Measurements from ENCODE around the gene AUTS2. TPM values are rescaled to one million over a fixed set of nuclear protein-coding genes. Genes with fewer than 3 reads are reported as not detected.

The AUTS2 gene
- total and polyA plus RNA-seq, 2 of the 8 experiments (the other 6 are each of a cell fraction or from before 2014, with no cell fraction given): 25.9 to 101 TPM

GRCh38 chr7:70426249-70426880, 828.1 kb downstream of the AUTS2 start:
- H3K18ac ChIP-seq (ENCODE audit: extremely low read depth, low read length): no peak overlapping the region
- CTCF ChIA-PET (ENCODE audit: partially characterized antibody): interaction anchor here (0.6 kb wide), 2 partner anchors 12 to 264 kb away, joined by 3 read pairs; no protein-coding TSS in a partner anchor
- POLR2A ChIA-PET (ENCODE audit: partially characterized antibody): interaction anchor here (1.7 kb wide), 1 partner anchor 9 kb away, joined by 4 read pairs; no protein-coding TSS in a partner anchor
- TF ChIP-seq JUN (IDR thresholded peaks at IDR 0.05; ENCODE audit: low read depth, low read length): no peak
- no peak for TF ChIP-seq SAP30 (IDR thresholded peaks at IDR 0.05; ENCODE audit: insufficient read depth, insufficient replicate concordance, low read length)
- no peak for TF ChIP-seq PHF8 (conservative IDR thresholded peaks at IDR 0.05; ENCODE audit: low read depth, low read length)
- no peak for TF ChIP-seq FOSL1 (IDR thresholded peaks at IDR 0.05; ENCODE audit: insufficient read depth, low read depth, low read length)
- TF ChIP-seq NANOG (IDR thresholded peaks at IDR 0.05; ENCODE audit: insufficient read depth, low read depth, low read length, poor library complexity, severe bottlenecking): no peak
- TF ChIP-seq HDAC2 (IDR thresholded peaks at IDR 0.05; ENCODE audit: borderline replicate concordance in 1 of 2, low read depth in 2 of 2, low read length in 2 of 2): no peak
- TF ChIP-seq SP1 (IDR thresholded peaks at IDR 0.05; ENCODE audit: low read depth, low read length): no peak
- no peak for TF ChIP-seq GABPA (IDR thresholded peaks at IDR 0.05; ENCODE audit: borderline replicate concordance, insufficient read depth, low read length)
- no peak for TF ChIP-seq CTCF (IDR thresholded peaks at IDR 0.05; ENCODE audit: control extremely low read depth in 1 of 3, insufficient read depth in 1 of 3, low read depth in 1 of 3, low read length in 3 of 3)
- no peak for TF ChIP-seq SP2 (IDR thresholded peaks at IDR 0.05; ENCODE audit: low read length)

More at GRCh38 chr7:70426249-70426880, 828.1 kb downstream of the AUTS2 start:
- Histone ChIP-seq H3K4ac (replicated peaks; ENCODE audit: insufficient read length, low read depth, low read length) (no peak overlapping the region), H2BK5ac (ENCODE audit: low read depth, low read length) (no peak overlapping the region), H3K9ac (replicated peaks in 1 of 4; ENCODE audit: extremely low read depth in 1 of 4, low read depth in 3 of 4, low read length in 3 of 4) (no peak overlapping the region), H3K14ac (ENCODE audit: insufficient read length) (no peak overlapping the region), H2BK120ac (replicated peaks; ENCODE audit: low read depth, low read length) (no peak overlapping the region), H2BK15ac (ENCODE audit: low read length) (no peak overlapping the region), H2AFZ (ENCODE audit: low read length) (no peak overlapping the region), H3K56ac (replicated peaks; ENCODE audit: insufficient read length, low read depth, low read length) (no peak overlapping the region), H3K79me1 (ENCODE audit: low read depth, low read length) (no peaks in the 10 kb centered on the region), H3K4me1 (replicated peaks in 1 of 4; ENCODE audit: control insufficient read depth in 3 of 4, insufficient read depth in 4 of 4, low read length in 3 of 4) (peaks cover 0 to 2% (median under 1%) of the 10 kb centered on the region in 4 experiments; a peak in 2 of 7 replicates), H3K27me3 (replicated peaks in 1 of 4; ENCODE audit: control insufficient read depth in 3 of 4, extremely low read depth in 1 of 4, insufficient read depth in 3 of 4, low read length in 3 of 4) (no peaks in the 10 kb centered on the region), H3K23ac (ENCODE audit: insufficient read length) (no peak overlapping the region), H4K5ac (ENCODE audit: insufficient read length, low read depth, low read length) (no peak overlapping the region), H4K91ac (replicated peaks; ENCODE audit: insufficient read length, low read length) (no peak overlapping the region), H3K27ac (ENCODE audit: low read depth, low read length) (no peak overlapping the region), H3K23me2 (ENCODE audit: low read depth, low read length) (no peaks in the 10 kb centered on the region), H3K79me2 (ENCODE audit: control insufficient read depth in 1 of 2, insufficient read depth in 2 of 2, low read length in 2 of 2) (no peaks in the 10 kb centered on the region), H3K9me3 (ENCODE audit: insufficient read depth in 2 of 2, low read depth in 1 of 2, low read length in 1 of 2) (no peaks in the 10 kb centered on the region), H3K4me3 (ENCODE audit: extremely low read depth in 1 of 4, insufficient read depth in 2 of 4, low read depth in 3 of 4, low read length in 4 of 4) (no peak overlapping the region), H2AK5ac (ENCODE audit: low read depth, low read length) (no peak overlapping the region), H4K20me1 (replicated peaks in 1 of 2; ENCODE audit: control insufficient read depth in 1 of 2, insufficient read depth in 2 of 2, low read length in 2 of 2) (no peaks in the 10 kb centered on the region), H2BK12ac (ENCODE audit: low read depth, low read length) (no peak overlapping the region), H3K36me3 (ENCODE audit: control insufficient read depth in 2 of 4, insufficient read depth in 4 of 4, low read length in 3 of 4) (no peaks in the 10 kb centered on the region), H3K4me2 (ENCODE audit: insufficient read depth in 1 of 2, low read depth in 2 of 2, low read length in 2 of 2) (no peak overlapping the region), H2BK20ac (ENCODE audit: low read length) (no peak overlapping the region), H4K8ac (ENCODE audit: extremely low read depth, insufficient read depth, low read length) (no peak overlapping the region)
- 93% methylated on average over 12 of the region's 12 CpGs; no CpG with 5 or more reads in 1 of the 2 experiments for WGBS, 2 experiments (ENCODE audit: extremely low coverage in 1 of 2, insufficient coverage in 1 of 2, insufficient read length in 1 of 2, insufficient replicate concordance in 2 of 2, low coverage in 1 of 2, low lambda C conversion rate in 2 of 2, missing lambda C conversion rate in 1 of 2)
- DNase-seq (ENCODE audit: low read depth in 1 of 2, low spot score in 2 of 2) (no peak), FAIRE-seq (no peak)
